H1 (cell line): Measurements from ENCODE around the gene SATB2. TPM values are rescaled to one million over a fixed set of nuclear protein-coding genes. Genes with fewer than 3 reads are reported as not detected.
A peak's percentile ranks its signal among the peaks of the same experiment; 100 is the strongest.

ENCODE experiments used
- KDM4A ChIP-seq: IDR thresholded peaks from one replicate; pipeline ENCODE4 v1.7.1; 2012; ENCODE audit warnings: low read depth, mild to moderate bottlenecking, moderate library complexity, low read length, inconsistent platforms; ENCODE audit not compliant: severe bottlenecking
- POLR2AphosphoS5 ChIP-seq: IDR thresholded peaks from 2 replicates; pipeline ENCODE4 v1.6.1; 2011; ENCODE audit warnings: low read depth, low read length
- SP4 ChIP-seq: IDR thresholded peaks from 2 replicates; pipeline ENCODE4 v1.6.1; 2012; ENCODE audit warnings: low read length, inconsistent platforms
- TEAD4 ChIP-seq: IDR thresholded peaks from 2 replicates; pipeline ENCODE4 v1.6.1; 2012; ENCODE audit warnings: low read depth, low read length, inconsistent platforms, mixed read lengths
- polyA plus RNA-seq, 7 experiments: library from polyadenylated mRNA; depleted of rRNA in 3 of 7; stranded (reverse) in 5 of 7; unstranded in 2 of 7; fragments of >200 nt in 5 of 7; fragments of 200-250 nt in 2 of 7; gene quantifications; 1 replicate in 5 of 7; 2 replicates in 1 of 7; 4 replicates in 1 of 7; pipeline versions ENCODE4 v1.2.1 to v1.2.3, GENCODE V29; 2011 to 2013; ENCODE audit warnings: missing spikeins in 2 of 7, mixed read lengths in 2 of 7
- total RNA-seq: library from RNA; stranded (reverse); fragmentation: NEBNext Ultra II Directional; extraction: Animal tissue kit (Norgen Biotek cat#: 25700); gene quantifications from 2 replicates; pipeline ENCODE4 v1.2.1, GENCODE V29; 2021

Gene SATB2
- total and polyA plus RNA-seq, 2 of the 8 experiments (the other 6 are each of a cell fraction or from before 2014, with no cell fraction given), result 1.3 to 5.7 TPM

DNA sequence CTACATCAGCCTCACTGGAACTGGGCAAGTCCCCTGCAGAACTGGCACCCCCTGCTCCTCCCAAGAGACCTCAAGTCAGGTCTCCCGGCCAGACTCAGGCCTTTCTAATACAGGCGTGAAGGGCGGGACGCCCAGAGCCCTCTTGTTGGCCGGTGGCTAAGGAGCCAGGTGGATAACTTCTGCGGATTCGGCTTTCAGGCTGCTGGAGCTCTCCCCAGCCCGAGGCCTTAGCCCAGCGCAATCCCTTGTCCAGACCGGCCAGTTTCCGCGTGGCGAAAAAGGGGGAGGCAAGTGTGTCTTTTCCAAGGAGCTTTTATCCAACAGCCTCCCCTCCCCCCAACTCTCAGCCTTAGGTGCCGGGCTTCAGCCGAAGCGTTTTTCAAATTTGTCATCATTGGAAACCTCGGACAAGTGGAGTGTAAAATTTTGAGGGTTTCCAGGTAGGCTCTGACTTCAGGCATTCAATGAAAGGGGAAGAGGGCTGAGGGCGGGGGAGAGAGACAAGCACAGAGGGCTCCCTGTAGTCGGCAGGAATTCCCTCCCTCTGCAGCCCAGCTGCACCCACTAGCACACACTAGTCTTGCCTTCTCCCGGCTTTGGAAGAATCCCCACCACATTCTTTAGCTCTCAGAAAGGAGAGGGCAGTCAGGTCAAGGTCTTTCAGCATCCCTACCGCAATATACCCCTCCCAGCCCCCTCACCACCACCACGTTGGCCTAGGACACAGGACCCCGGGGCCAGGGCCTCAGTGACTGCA lies 9.5 kb upstream of the SATB2 start (continued):
- no peak for TF ChIP-seq POLR2AphosphoS5
- TF ChIP-seq SP4, result no peak
- peak; percentile 39 for TF ChIP-seq KDM4A
- peak; percentile 74; the same call in 1 of the 2 replicates for TF ChIP-seq TEAD4
